GOT3 (cell line): Measurements from ENCODE around the gene ACTL9.

Experiments used
- DNase-seq: peaks from one replicate; lab custom pipeline; 2025; ENCODE audit warnings: mixed read lengths; lab: John Stamatoyannopoulos, UW

Gene ACTL9

GRCh38 chr19:8684001-8684902 is 14.3 kb downstream of the ACTL9 start:
- DNase-seq, result no peak

- no peak for DNase-seq
Observed at GRCh38 chr19:8682931-8683330, 15.7 kb downstream of the ACTL9 start.

DNA sequence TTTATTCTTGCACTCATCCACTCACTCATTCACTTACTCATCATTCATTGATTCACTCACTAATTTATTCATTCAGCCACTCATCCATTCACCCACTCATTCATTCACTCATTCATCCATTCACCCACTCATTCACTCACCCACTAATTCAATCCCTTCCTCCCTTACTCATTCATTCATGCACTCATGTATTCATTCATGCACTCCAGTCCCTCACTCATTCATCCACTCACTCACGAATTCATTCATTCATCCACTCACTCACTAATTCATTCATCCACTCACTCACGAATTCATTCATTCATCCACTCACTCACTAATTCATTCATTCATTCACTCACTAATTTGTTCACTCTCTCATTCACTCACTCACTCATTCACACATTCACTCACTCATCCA is 16.1 kb downstream of the ACTL9 start:
- DNase-seq, result no peak

GRCh38 chr19:8681345-8682029 is 17.1 kb downstream of the ACTL9 start:
- DNase-seq, result no peak

DNA sequence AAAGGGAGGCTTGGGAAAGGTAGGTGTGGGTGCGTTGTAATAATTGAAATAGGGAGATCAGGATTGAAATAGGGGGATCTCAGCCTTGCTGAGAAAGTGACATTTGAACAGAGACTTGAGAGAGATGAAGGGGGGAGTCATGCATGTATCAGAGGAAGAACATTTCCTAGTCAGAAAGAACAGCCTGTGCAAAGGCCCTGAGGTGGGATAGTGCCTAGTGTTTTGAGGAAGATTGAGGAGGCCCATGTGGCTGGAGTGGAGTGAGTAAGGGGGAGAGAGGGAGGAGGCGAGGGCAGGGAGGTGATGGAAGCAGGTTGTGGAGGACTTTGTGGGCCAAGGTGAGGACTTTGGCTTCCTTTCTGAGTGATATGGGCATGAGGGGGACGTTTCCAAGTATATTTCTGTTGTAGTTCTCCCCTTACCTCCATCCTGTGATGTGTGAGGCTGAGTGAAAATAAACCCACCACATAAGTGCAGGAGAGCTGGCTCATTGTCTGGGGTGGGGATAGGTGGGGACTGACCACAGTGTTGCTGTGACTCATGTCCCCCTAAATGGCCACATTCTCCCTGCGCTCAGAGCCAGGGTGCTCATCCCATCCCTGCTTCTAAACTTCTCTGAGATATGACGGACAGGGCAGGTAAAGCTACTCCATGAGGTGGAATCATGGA is 17.8 kb downstream of the ACTL9 start:
- no peak for DNase-seq

- no peak for DNase-seq
Observed at GRCh38 chr19:8678244-8678807, 20.3 kb downstream of the ACTL9 start.

DNA sequence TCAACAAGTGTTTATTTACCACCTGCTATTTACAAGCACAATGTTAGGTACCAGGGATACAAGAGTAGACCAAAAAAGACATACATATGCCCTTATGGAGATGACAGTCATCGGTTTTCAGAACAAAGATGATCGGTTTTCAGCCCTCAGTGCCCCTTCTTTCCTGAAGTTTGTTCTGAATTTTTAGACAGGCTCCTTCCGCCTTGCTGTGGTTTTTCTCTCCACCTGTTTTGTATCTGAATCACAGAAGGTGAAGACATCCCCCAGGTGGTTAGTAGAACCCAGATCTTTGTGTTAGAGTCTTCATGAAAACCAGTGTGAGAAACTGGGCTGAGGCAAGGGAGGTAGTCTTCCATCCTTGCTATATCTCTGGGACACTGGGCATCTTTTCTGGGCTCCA is 23.5 kb downstream of the ACTL9 start:
- DNase-seq, result no peak

DNA sequence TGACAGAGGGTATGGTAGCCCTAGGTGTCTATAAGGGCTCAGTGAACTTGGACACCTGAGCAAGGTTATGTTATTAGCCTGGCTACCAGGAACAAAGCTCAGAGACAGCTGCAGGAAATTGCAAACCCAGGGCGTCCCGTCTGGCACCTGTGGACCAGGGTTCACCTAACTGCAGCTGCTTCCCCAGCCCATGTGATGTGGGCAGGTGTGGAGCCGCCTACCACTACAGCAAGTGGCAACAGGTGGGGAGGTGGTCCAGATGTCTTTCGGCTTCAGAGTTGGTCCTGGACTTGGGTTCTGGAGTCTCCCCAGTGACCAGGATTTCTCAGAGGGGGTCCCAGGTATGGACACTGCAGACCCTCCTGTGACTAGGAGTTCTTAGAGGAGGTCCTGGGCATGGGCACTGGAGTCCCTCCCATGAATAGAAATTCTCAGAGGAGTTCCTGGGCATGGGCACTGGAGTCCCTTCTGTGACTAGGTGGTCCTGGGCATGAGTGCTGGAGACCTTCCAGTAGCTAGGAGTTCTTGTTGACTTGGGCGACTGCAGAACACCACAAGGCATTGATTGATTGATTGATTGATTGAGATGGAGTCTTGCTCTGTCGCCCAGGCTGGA is 25.2 kb downstream of the ACTL9 start:
- no peak for DNase-seq

- no peak for DNase-seq
Observed at GRCh38 chr19:8666814-8667405, 31.7 kb downstream of the ACTL9 start.

DNA sequence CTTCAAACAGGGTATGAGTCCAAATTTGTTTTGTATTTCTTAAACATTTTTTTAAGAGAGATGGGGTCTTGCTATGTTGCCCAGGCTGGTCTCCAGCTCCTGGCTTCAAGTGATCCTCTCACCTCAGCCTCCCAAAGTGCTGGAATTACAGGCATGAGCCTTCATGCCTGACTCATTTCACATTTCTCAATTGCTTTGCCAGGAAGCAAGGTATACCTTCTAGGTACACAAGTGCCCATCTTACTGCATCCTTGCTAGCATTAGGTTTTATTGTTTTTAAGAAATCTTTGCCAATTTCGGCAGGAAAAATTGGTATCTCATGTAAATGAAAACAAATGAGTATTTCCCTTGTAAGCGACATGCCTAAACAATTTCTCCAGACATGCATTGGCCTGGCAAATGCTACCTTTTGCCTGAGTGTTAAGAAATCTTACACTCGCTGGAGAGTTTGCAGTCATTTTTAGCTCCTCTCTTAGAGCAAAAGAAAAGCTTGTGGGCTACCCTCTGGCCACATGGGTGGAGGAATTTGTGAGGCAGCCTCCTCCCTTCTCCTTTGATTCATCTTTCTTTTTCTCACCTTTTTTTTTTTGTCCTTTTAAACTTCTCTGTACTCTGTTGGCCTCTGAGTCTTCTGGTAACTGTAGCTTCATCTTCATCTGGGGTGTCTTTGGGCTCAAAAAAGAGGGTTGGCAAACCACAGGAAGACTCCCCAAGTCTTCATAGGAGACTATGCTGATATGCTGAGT is 33.0 kb downstream of the ACTL9 start:
- no peak for DNase-seq

DNA sequence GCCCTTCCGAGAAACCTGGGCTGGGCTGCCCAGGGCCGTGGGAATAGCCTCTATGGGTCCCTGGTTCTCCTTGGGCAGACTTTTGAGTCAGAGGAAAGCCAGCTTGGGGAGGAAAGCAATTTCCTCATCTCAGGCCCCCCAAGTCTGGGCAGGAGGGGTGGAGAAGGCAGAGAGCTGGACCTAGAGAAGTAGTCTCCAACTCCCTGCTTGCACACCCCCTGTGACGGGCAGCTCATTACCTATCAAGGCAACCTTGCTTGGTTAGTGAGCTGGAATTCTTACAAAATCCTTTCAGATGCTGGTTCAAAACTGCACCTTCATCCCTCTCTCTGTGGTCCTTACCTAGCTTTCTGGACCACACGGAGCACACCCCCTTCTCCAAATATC is 33.9 kb downstream of the ACTL9 start:
- no peak for DNase-seq

DNA sequence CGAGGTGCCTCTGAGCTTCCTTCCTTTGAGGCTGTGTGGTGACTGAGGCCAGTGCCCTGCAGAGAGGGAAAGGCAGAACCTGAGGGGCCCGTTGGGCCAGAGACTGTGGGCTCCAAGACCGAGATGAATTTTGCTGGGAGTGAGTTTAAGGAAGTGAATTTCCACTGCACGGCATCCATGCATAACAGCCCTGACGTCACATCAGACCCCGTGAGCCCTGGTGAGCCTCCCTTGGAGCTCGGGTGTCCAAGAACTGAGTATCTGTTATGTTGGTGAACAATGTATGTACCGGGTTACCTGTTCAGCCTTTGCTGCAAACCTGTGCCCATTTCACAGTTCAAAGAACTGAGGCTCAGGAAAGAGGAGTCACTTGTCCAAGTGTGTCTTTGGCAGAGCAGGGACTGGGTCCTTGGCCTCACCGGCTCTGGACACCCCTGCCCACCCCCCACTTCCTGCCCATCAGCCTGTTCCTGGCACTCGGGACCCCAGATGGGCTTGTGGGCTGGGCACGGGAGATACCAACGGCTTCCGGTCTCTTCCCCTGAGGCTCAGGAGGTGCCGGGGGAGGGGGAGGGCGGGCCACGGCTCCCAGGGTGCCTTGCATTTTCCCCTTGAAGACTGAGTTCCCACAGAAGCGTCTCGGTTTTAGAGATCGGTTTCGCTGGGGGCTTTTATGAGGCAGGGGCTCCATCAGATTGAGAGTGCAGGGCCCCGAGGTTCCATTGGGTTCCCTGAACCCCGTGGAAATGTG is 34.5 kb downstream of the ACTL9 start:
- no peak for DNase-seq

- no peak for DNase-seq
Observed at GRCh38 chr19:8662263-8662662, 36.3 kb downstream of the ACTL9 start.

DNA sequence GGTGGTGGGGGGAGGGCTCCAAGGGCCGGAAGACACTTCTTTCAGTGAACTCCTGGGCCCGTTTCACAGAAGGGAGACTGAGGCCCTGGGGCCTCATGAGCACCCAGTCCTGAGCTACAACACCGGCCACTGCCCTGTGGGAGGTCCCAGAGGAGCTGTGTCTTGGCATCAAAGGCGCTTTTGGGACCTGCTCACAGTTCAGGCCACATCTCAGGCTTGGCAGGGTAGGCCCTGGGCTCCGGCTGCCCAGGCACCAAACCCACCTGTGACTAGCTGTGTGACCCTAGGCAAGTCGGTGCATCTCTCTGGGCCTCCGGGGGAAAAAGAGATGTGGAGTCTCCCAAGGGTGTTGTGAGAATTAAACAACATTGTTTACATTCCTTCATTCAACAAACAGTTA is 38.7 kb downstream of the ACTL9 start:
- no peak for DNase-seq

DNA sequence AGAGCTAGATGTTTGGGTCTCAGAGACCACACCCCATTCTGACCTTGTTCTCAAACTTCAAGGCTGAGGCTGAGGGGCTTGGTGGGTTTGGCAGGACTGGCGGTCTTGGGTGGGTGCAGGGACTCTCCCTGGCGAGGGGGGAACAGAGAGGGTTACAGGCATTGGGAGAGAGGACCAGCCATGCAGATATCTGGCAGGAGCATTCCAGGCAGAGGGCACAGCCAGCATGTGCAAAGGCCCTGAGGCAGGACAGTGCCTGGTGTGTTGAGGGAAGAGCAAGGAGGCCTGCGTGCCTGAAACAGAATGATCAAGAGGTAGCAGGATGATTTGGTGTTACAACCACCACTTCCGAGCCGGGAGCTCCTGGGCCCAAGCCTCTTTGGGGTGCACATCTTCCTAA is 40.7 kb downstream of the ACTL9 start:
- DNase-seq, result no peak

GRCh38 chr19:8655340-8655709 is 43.3 kb downstream of the ACTL9 start:
- DNase-seq, result no peak

DNA sequence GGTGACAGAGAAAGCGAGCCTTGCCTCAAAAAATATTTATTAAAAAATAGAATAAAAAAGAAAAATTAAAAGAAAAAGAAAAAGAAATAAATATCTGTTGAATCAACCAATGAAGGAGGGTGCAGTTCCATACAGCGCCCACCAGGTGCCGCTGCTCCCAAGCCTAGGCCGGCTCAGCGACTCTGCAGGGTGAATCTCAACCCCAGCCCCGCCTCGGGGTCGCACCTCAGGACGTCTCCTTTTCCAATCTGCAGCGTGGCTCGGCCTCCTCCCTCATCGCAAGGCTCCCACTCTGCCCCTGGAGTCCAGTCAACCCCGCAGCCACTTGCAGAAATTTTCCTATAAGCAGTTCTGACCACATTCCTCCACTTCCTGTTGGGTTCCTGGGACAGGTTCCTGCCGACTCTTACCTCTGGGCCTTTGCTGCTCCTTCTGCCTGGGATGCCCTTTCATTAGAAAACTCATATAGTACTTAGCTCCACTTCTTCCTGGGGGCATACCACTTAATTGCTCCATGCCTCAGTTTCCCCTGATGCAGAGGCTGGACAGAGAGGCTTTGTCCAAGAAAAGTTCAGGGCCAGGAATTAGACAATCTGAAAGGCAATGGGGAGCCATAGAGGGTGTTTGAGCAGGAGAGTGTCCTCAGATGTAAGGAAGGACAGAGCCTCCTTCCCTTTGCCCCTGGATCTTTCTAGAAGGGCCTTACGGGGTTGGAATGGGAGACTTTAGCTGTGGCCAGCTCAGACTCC is 43.8 kb downstream of the ACTL9 start:
- no peak for DNase-seq

DNA sequence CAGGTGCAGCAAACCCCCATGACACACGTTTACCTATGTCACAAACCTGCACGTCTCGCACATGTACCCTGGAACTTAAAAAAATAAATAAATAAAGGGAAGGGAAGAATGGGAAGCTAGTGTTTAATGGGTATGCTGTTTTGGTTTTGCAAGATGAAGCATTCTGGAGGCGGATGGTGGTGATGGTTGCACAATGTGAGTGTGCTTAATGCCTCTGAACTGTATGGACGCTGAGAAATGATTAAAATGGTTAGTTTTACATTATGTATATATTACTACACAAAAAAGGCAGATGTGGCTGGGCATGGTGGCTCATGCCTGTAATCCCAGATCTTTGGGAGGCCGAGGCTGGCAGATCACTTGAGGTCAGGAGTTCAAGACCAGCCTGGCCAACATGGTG is 50.4 kb downstream of the ACTL9 start:
- no peak for DNase-seq
